GM23338 (cell line): ENCODE results near the gene EPHB1. TPM values are rescaled to one million over a fixed set of nuclear protein-coding genes. Genes with fewer than 3 reads are reported as not detected.

Source experiments
- ATAC-seq: fragments of 200-7000 bp; cut with Tn5 transposase; 3 replicates; pipeline ENCODE4 v1.9.1; 2020
- DNase-seq: peaks from one replicate; pipeline ENCODE4 v3.0.0-alpha.2; 2015; ENCODE audit warnings: low spot score
- H2AFZ ChIP-seq: fragments of 200-600 bp; sonication (generic); 2 replicates; pipeline ENCODE4 v1.8.0; 2016; ENCODE audit warnings: antibody characterized with exemption, mild to moderate bottlenecking, moderate library complexity
- H3F3A ChIP-seq: fragments of 200-600 bp; sonication (generic); replicated peaks from 2 replicates; pipeline ENCODE4 v1.8.0; 2017; ENCODE audit warnings: antibody characterized with exemption, mixed run types, low read depth
- H3K27ac ChIP-seq: fragments of 200-600 bp; sonication (generic); 2 replicates; pipeline ENCODE4 v1.6.1; 2016; ENCODE audit warnings: low read depth
- H3K27me3 ChIP-seq: fragments of 200-600 bp; sonication (generic); 2 replicates; pipeline ENCODE4 v1.8.0; 2016; ENCODE audit warnings: mild to moderate bottlenecking, mixed run types, moderate library complexity; ENCODE audit not compliant: insufficient read depth
- H3K36me3 ChIP-seq: fragments of 200-600 bp; sonication (generic); 2 replicates; pipeline ENCODE4 v1.8.0; 2016; ENCODE audit warnings: mild to moderate bottlenecking; ENCODE audit not compliant: insufficient read depth
- H3K4me1 ChIP-seq: fragments of 200-600 bp; sonication (generic); 2 replicates; pipeline ENCODE4 v1.8.0; 2016; ENCODE audit warnings: mild to moderate bottlenecking, moderate library complexity; ENCODE audit not compliant: insufficient read depth
- H3K4me2 ChIP-seq: fragments of 200-600 bp; sonication (generic); 2 replicates; pipeline ENCODE4 v1.7.1; 2017; ENCODE audit warnings: mixed run types
- H3K4me3 ChIP-seq: fragments of 200-600 bp; sonication (generic); 2 replicates; pipeline ENCODE4 v1.6.1; 2016; ENCODE audit warnings: mixed run types
- H3K79me2 ChIP-seq: fragments of 200-600 bp; sonication (generic); replicated peaks from 2 replicates; pipeline ENCODE4 v1.8.0; 2017; ENCODE audit warnings: mild to moderate bottlenecking; ENCODE audit not compliant: insufficient read depth
- H3K9me2 ChIP-seq: fragments of 200-600 bp; sonication (generic); 2 replicates; pipeline ENCODE4 v1.8.0; 2017; ENCODE audit not compliant: insufficient read depth
- H4K20me1 ChIP-seq: fragments of 200-600 bp; sonication (generic); replicated peaks from 2 replicates; pipeline ENCODE4 v1.8.0; 2017; ENCODE audit warnings: mild to moderate bottlenecking; ENCODE audit not compliant: insufficient read depth
- H3K27ac Mint-ChIP-seq: 2 replicates; pipeline ENCODE4 v1.8.0; 2020; ENCODE audit warnings: inconsistent platforms, mild to moderate bottlenecking, moderate library complexity, mixed read lengths
- H3K27me3 Mint-ChIP-seq: 3 replicates; pipeline ENCODE4 v1.8.0; 2022; ENCODE audit warnings: low read depth, mild to moderate bottlenecking, moderate library complexity, mixed read lengths, inconsistent platforms; ENCODE audit not compliant: insufficient read depth, poor library complexity
- H3K36me3 Mint-ChIP-seq: 3 replicates; pipeline ENCODE4 v1.8.0; 2021; ENCODE audit warnings: low read depth, mild to moderate bottlenecking, inconsistent platforms, moderate library complexity, mixed read lengths
- H3K4me1 Mint-ChIP-seq: 3 replicates; pipeline ENCODE4 v1.8.0; 2020; ENCODE audit warnings: mild to moderate bottlenecking, inconsistent platforms, mixed read lengths
- H3K4me3 Mint-ChIP-seq: 3 replicates; pipeline ENCODE4 v1.8.0; 2021; ENCODE audit warnings: moderate library complexity, mild to moderate bottlenecking, inconsistent platforms, mixed read lengths
- H3K9me3 Mint-ChIP-seq: 3 replicates; pipeline ENCODE4 v1.8.0; 2020; ENCODE audit warnings: moderate library complexity, mild to moderate bottlenecking, inconsistent platforms, mixed read lengths
- CREB1 ChIP-seq: fragments of 250-450 bp; sonication (Bioruptor Pico); IDR thresholded peaks from 2 replicates; pipeline ENCODE4 v1.5.0; 2020; ENCODE audit warnings: low read depth, mild to moderate bottlenecking, moderate library complexity
- EZH2phosphoT487 ChIP-seq: fragments of 200-600 bp; sonication (generic); IDR thresholded peaks from one replicate; pipeline ENCODE4 v1.8.1; 2018; ENCODE audit warnings: antibody characterized with exemption; ENCODE audit not compliant: unreplicated experiment
- JUNB ChIP-seq: IDR thresholded peaks from one replicate; pipeline ENCODE4 v1.6.1; 2016; ENCODE audit warnings: antibody characterized with exemption; ENCODE audit not compliant: unreplicated experiment
- NANOG ChIP-seq: IDR thresholded peaks from 2 replicates; pipeline ENCODE4 v1.6.1; 2016; ENCODE audit warnings: antibody characterized with exemption, borderline replicate concordance
- POLR2AphosphoS5 ChIP-seq: IDR thresholded peaks from 2 replicates; pipeline ENCODE4 v1.6.1; 2016; ENCODE audit warnings: antibody characterized with exemption, low read depth
- ZNF114 ChIP-seq: fragments of 250-450 bp; sonication (Bioruptor Pico); IDR thresholded peaks from 2 replicates; pipeline ENCODE4 v1.5.0; 2020; ENCODE audit warnings: mild to moderate bottlenecking, moderate library complexity
- ZNF331 ChIP-seq: fragments of 250-450 bp; sonication (Bioruptor Pico); IDR thresholded peaks from 2 replicates; pipeline ENCODE4 v1.5.0; 2020; ENCODE audit warnings: low read depth, mild to moderate bottlenecking, moderate library complexity
- polyA plus RNA-seq: library from polyadenylated mRNA; unstranded; fragments of >200 nt; fragmentation: Nextera tagmentation; extraction: Ambion mirVana; gene quantifications from 2 replicates; pipeline ENCODE4 v1.2.1, GENCODE V29; 2016
- total RNA-seq: library from RNA; depleted of rRNA; stranded (reverse); fragments of >200 nt; shearing (Covaris generic); gene quantifications from 2 replicates; pipeline ENCODE4 v1.2.3, GENCODE V29; 2014
- TF ChIP-seq, protein P1 (sequence below), 2 experiments: fragments of 200-600 bp in 1 of 2; sonication (generic) in 1 of 2; conservative IDR thresholded peaks; 2 replicates each; pipeline versions ENCODE4 v1.5.1 to v1.6.1; 2016 to 2017; ENCODE audit warnings: antibody characterized with exemption in 2 of 2, low read depth in 2 of 2, mild to moderate bottlenecking in 2 of 2, moderate library complexity in 1 of 2
- TF ChIP-seq, protein P2 (sequence below): IDR thresholded peaks from one replicate; pipeline ENCODE4 v1.6.1; 2018; ENCODE audit warnings: antibody characterized with exemption; ENCODE audit not compliant: unreplicated experiment

The EPHB1 gene
- total and polyA plus RNA-seq, 2 experiments from 2014 or later, result 2.7 to 5.2 TPM

DNA sequence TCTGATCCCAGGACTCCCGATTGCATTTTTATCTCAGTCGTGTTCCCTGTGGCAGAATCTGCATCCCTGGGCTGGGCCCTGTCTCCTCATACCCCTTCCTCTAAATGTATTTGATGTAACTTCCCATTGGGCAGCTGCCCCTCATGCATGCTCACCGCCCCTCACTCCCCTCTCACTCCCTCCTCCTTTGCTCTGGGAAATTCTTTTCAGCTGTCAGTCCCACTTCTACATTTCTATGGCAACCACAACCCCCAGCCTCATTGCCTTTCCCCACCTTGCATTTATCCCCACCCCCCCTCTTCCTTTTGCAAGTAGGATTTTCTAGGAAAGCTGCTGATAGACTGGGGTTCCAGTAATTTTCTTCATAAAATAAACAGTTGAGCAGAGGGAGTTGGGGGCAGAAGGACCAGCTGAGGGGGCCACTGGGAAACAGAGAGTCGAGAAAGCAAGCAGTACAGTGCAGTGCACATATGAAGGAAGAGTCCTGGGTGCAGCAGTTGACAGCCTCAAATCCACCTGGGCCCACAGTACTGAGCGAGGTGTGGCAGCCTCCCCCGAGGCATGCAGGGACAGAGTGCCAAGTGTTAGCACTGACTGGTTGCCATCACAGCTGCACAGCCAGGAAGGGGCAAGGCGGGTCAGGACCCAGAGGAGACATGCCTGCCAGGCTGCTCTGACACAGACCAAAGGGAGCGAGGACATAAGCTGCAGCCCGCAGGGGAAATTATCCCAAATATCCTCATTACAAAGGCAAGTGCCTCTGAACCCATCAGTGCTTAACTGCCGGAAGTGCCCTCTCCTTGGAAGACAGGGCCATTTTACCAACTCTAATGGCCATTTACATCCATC, 476.3 kb downstream of the EPHB1 start (continued):
- TF ChIP-seq, protein P1, sequence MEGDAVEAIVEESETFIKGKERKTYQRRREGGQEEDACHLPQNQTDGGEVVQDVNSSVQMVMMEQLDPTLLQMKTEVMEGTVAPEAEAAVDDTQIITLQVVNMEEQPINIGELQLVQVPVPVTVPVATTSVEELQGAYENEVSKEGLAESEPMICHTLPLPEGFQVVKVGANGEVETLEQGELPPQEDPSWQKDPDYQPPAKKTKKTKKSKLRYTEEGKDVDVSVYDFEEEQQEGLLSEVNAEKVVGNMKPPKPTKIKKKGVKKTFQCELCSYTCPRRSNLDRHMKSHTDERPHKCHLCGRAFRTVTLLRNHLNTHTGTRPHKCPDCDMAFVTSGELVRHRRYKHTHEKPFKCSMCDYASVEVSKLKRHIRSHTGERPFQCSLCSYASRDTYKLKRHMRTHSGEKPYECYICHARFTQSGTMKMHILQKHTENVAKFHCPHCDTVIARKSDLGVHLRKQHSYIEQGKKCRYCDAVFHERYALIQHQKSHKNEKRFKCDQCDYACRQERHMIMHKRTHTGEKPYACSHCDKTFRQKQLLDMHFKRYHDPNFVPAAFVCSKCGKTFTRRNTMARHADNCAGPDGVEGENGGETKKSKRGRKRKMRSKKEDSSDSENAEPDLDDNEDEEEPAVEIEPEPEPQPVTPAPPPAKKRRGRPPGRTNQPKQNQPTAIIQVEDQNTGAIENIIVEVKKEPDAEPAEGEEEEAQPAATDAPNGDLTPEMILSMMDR (conservative IDR thresholded peaks at IDR 0.05; ENCODE audit: low read depth in 2 of 2), result no peak

DNA sequence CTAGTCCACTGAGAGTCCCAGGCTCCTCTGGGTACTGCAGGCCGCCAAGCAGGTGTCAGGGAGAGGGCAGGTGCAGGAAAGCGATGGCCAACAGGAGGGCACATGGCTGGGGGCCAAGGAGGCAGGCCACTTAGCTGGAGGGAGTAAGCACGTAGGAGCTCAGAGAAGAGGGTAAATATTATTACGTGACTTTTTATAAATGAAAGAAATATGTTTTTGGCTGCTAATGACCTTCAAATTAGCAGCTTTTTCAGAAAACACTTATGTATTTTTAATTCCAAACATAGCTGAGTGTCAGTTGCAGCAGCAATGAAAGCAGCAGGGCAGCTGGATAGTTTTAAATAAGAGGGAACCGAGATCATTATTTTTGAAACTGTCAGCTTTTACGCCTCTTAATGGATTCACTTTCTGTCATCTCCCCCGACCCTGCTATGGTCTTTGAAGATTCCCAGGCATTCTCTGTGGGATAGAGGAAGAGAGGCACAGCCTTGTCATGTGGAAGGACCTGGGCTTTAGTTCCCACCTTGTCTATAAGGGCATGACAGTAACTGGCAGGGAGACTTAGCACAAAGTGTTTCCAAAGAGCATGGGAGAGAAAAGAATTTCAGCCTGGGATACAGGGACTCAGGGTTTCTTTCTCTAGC, 477.1 kb downstream of the EPHB1 start:
- H3K9me2 ChIP-seq, result 0 out of 2 replicates have a peak, but pooled peaks cover 3% of the 10 kb centered on the region
- no peak for DNase-seq
- H3K4me3 ChIP-seq, result no peak overlapping the region
- no peaks in the 10 kb centered on the region for H3F3A ChIP-seq
- peaks cover 6% of the 10 kb centered on the region; the same call in 1 of the 2 replicates for H3K4me1 ChIP-seq
- Mint-ChIP-seq H3K9me3 (no peaks in the 10 kb centered on the region), H3K27ac (no peak overlapping the region), H3K4me3 (no peak overlapping the region), H3K27me3 (peaks cover 6% of the 10 kb centered on the region), H3K4me1 (peaks cover 13% of the 10 kb centered on the region), H3K36me3 (no peaks in the 10 kb centered on the region)
- H3K27ac ChIP-seq, result no peak overlapping the region
- no peaks in the 10 kb centered on the region for H3K27me3 ChIP-seq
- 0 out of 2 replicates have a peak overlapping the region, but pooled peaks have one; percentile 87 for H2AFZ ChIP-seq
- no peaks in the 10 kb centered on the region for H3K79me2 ChIP-seq
- ATAC-seq, result peak; percentile 64
- H3K36me3 ChIP-seq, result no peaks in the 10 kb centered on the region
- TF ChIP-seq ZNF114 (no peak), NANOG (no peak), JUNB (no peak), EZH2phosphoT487 (no peak)
- TF ChIP-seq, protein P2, sequence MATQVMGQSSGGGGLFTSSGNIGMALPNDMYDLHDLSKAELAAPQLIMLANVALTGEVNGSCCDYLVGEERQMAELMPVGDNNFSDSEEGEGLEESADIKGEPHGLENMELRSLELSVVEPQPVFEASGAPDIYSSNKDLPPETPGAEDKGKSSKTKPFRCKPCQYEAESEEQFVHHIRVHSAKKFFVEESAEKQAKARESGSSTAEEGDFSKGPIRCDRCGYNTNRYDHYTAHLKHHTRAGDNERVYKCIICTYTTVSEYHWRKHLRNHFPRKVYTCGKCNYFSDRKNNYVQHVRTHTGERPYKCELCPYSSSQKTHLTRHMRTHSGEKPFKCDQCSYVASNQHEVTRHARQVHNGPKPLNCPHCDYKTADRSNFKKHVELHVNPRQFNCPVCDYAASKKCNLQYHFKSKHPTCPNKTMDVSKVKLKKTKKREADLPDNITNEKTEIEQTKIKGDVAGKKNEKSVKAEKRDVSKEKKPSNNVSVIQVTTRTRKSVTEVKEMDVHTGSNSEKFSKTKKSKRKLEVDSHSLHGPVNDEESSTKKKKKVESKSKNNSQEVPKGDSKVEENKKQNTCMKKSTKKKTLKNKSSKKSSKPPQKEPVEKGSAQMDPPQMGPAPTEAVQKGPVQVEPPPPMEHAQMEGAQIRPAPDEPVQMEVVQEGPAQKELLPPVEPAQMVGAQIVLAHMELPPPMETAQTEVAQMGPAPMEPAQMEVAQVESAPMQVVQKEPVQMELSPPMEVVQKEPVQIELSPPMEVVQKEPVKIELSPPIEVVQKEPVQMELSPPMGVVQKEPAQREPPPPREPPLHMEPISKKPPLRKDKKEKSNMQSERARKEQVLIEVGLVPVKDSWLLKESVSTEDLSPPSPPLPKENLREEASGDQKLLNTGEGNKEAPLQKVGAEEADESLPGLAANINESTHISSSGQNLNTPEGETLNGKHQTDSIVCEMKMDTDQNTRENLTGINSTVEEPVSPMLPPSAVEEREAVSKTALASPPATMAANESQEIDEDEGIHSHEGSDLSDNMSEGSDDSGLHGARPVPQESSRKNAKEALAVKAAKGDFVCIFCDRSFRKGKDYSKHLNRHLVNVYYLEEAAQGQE, result no peak
- H3K4me2 ChIP-seq, result no peak overlapping the region
- H4K20me1 ChIP-seq, result no peaks in the 10 kb centered on the region

DNA sequence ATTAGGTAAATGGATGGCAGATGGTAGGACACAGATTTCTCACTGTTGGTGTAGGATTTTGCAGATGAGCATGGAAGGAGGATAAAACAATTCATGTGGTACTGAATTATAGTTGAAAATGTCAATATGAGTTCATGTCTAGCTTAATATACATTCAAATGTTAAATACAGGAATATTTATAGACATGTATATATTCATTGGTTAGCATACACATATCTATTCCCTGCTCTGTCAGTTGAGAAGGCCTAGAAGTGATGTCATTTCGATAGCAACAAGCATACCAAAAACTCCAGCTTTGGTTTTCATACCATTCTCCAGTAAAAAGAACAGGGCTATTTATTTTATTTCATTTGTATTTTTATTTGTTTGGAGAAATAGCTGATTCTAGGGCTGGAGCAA, 497.1 kb downstream of the EPHB1 start:
- Histone ChIP-seq H3K4me1 (no peaks in the 10 kb centered on the region), H4K20me1 (no peaks in the 10 kb centered on the region), H3K9me2 (no peaks in the 10 kb centered on the region), H3K4me2 (no peak overlapping the region), H2AFZ (no peak overlapping the region), H3F3A (no peaks in the 10 kb centered on the region), H3K27ac (no peak overlapping the region), H3K27me3 (no peaks in the 10 kb centered on the region), H3K79me2 (no peaks in the 10 kb centered on the region), H3K36me3 (no peaks in the 10 kb centered on the region), H3K4me3 (no peak overlapping the region)
- H3K4me1 Mint-ChIP-seq, result no peaks in the 10 kb centered on the region
- H3K27me3 Mint-ChIP-seq, result no peaks in the 10 kb centered on the region
- DNase-seq (no peak), ATAC-seq (no peak)
- H3K36me3 Mint-ChIP-seq, result no peaks in the 10 kb centered on the region; the same call in 2 of the 3 replicates
- no peak overlapping the region for H3K27ac Mint-ChIP-seq
- peaks cover 11% of the 10 kb centered on the region for H3K9me3 Mint-ChIP-seq
- no peak overlapping the region for H3K4me3 Mint-ChIP-seq
- no peak for TF ChIP-seq CREB1 (CRISPR knock-in tag)
- TF ChIP-seq, protein P1 (conservative IDR thresholded peaks at IDR 0.05; ENCODE audit: low read depth in 2 of 2), result no peak
- no peak for TF ChIP-seq EZH2phosphoT487
- no peak for TF ChIP-seq POLR2AphosphoS5
- TF ChIP-seq ZNF114, result no peak
- TF ChIP-seq ZNF331 (CRISPR knock-in tag), result no peak
- TF ChIP-seq NANOG, result no peak
